GM12878 (cell line): ENCODE measurements around the gene PDZD7. TPM values are rescaled to one million over a fixed set of nuclear protein-coding genes. Genes with fewer than 3 reads are reported as not detected.

Experiments used
- ATAC-seq: fragments of 200-7000 bp; cut with Tn5 transposase; 3 replicates; pipeline ENCODE4 v1.9.1; 2020; ENCODE audit warnings: mild to moderate bottlenecking, moderate library complexity
- BruUV-seq: library from RNA; stranded (reverse); fragments of 400-500 nt; replicated peaks from 2 replicates; lab custom pipeline; 2021; lab: Mats Ljungman, UMichigan
- CTCF ChIA-PET: fragments of 300-600 bp; sonication (Branson Sonifier 250); formaldehyde crosslinking; extraction: SDS; loops from one replicate; lab custom pipeline; 2021; ENCODE audit warnings: inconsistent platforms; lab: Yijun Ruan, JAX
- POLR2A ChIA-PET: fragments of 350-600 bp; formaldehyde crosslinking; extraction: SDS; loops from one replicate; lab custom pipeline; 2021; ENCODE audit warnings: inconsistent platforms; lab: Charles Lee
- RAD21 ChIA-PET: fragments of 300-600 bp; sonication (Branson Sonifier 250); formaldehyde crosslinking; loops from one replicate; lab custom pipeline; 2023; ENCODE audit warnings: antibody characterized with exemption; ENCODE audit not compliant: unreplicated experiment; lab: Charles Lee
- SMC1A ChIA-PET: fragments of 300-600 bp; sonication (Branson Sonifier 250); formaldehyde crosslinking; loops from one replicate; lab custom pipeline; 2023; ENCODE audit not compliant: unreplicated experiment, uncharacterized antibody; lab: Charles Lee
- DNase-seq: peaks from one replicate; pipeline ENCODE4 v3.0.0-alpha.2; 2011; ENCODE audit warnings: low read depth, low spot score
- FAIRE-seq: peaks from 3 replicates; lab custom pipeline; 2011; peaks lifted over from hg19 to GRCh38; lab: Jason Lieb, UNC
- H2AFZ ChIP-seq: 2 replicates; pipeline ENCODE4 v1.6.0; 2011; ENCODE audit warnings: low read depth, low read length, control low read depth; ENCODE audit not compliant: control insufficient read depth
- H3K27ac ChIP-seq: 2 replicates; pipeline ENCODE4 v1.5.1; 2011; ENCODE audit warnings: control low read depth; ENCODE audit not compliant: control insufficient read depth, insufficient read depth
- H3K27me3 ChIP-seq, 2 experiments: replicated peaks in 1 of 2; 2 replicates each; pipeline versions ENCODE4 v1.6.0 to v1.6.1; 2011; ENCODE audit warnings: low read length in 1 of 2; ENCODE audit not compliant: control insufficient read depth in 2 of 2, insufficient read depth in 2 of 2
- H3K36me3 ChIP-seq, 2 experiments: 2 replicates each; pipeline ENCODE4 v1.5.1; 2011; ENCODE audit warnings: low read length in 1 of 2; ENCODE audit not compliant: control insufficient read depth in 2 of 2, insufficient read depth in 2 of 2
- H3K4me1 ChIP-seq: 2 replicates; pipeline ENCODE4 v1.6.1; 2011; ENCODE audit warnings: mild to moderate bottlenecking, low read length, moderate library complexity, mixed read lengths; ENCODE audit not compliant: control insufficient read depth, insufficient read depth
- H3K4me2 ChIP-seq: 2 replicates; pipeline ENCODE4 v1.6.0; 2011; ENCODE audit warnings: control low read depth; ENCODE audit not compliant: control insufficient read depth, insufficient read depth
- H3K4me3 ChIP-seq: fragments of 200-600 bp; sonication (generic); 2 replicates; pipeline ENCODE4 v1.5.1; 2016
- H3K79me2 ChIP-seq: 2 replicates; pipeline ENCODE4 v1.6.0; 2011; ENCODE audit warnings: low read length; ENCODE audit not compliant: control insufficient read depth, insufficient read depth
- H3K9ac ChIP-seq: 2 replicates; pipeline ENCODE4 v1.8.0; 2011; ENCODE audit warnings: low read length, control low read depth, mixed read lengths; ENCODE audit not compliant: control insufficient read depth, insufficient read depth
- H3K9me3 ChIP-seq: replicated peaks from 3 replicates; pipeline ENCODE4 v1.5.1; 2011; ENCODE audit warnings: mild to moderate bottlenecking, low read length; ENCODE audit not compliant: control insufficient read depth, insufficient read depth
- H4K20me1 ChIP-seq: 2 replicates; pipeline ENCODE4 v1.6.0; 2011; ENCODE audit not compliant: control insufficient read depth, insufficient read depth
- ATF3 ChIP-seq: IDR thresholded peaks from 2 replicates; pipeline ENCODE4 v1.6.1; 2011; ENCODE audit warnings: low read depth, mild to moderate bottlenecking, low read length, moderate library complexity, borderline replicate concordance; ENCODE audit errors: extremely low read depth
- BHLHE40 ChIP-seq, 2 experiments: fragments of 450-650 bp in 1 of 2; IDR thresholded peaks; 2 replicates each; pipeline ENCODE4 v1.6.1; 2011 to 2017; ENCODE audit warnings: low read depth in 2 of 2, borderline replicate concordance in 1 of 2, improper control_type of control experiment in 1 of 2, low read length in 1 of 2, mild to moderate bottlenecking in 1 of 2
- DPF2 ChIP-seq: fragments of 450-650 bp; IDR thresholded peaks from 2 replicates; pipeline ENCODE4 v1.6.1; 2017; ENCODE audit warnings: mild to moderate bottlenecking
- ELK1 ChIP-seq: IDR thresholded peaks from 2 replicates; pipeline ENCODE4 v1.6.1; 2012; ENCODE audit warnings: low read depth, low read length, improper control_type of control experiment
- LARP7 ChIP-seq: fragments of 450-650 bp; IDR thresholded peaks from 2 replicates; pipeline ENCODE4 v1.6.1; 2017; ENCODE audit warnings: mild to moderate bottlenecking
- MYC ChIP-seq: IDR thresholded peaks from 2 replicates; pipeline ENCODE4 v1.6.1; 2011; ENCODE audit warnings: mild to moderate bottlenecking, low read length, moderate library complexity, inconsistent platforms; ENCODE audit not compliant: insufficient read depth, insufficient replicate concordance, insufficient read length, severe bottlenecking
- POLR2A ChIP-seq: IDR thresholded peaks from 2 replicates; pipeline ENCODE4 v1.6.1; 2011; ENCODE audit warnings: low read depth, mild to moderate bottlenecking, low read length
- RAD51 ChIP-seq: fragments of 450-650 bp; IDR thresholded peaks from 2 replicates; pipeline ENCODE4 v1.6.1; 2016; ENCODE audit warnings: moderate library complexity, mild to moderate bottlenecking, inconsistent platforms
- RB1 ChIP-seq: fragments of 450-650 bp; formaldehyde crosslinking; IDR thresholded peaks from 2 replicates; pipeline ENCODE4 v1.6.1; 2017; ENCODE audit warnings: mild to moderate bottlenecking, borderline replicate concordance
- SIN3A ChIP-seq: IDR thresholded peaks from 2 replicates; pipeline ENCODE4 v1.6.1; 2012; ENCODE audit warnings: low read depth, low read length, improper control_type of control experiment
- SMARCA5 ChIP-seq: fragments of 450-650 bp; IDR thresholded peaks from 2 replicates; pipeline ENCODE4 v1.6.1; 2017; ENCODE audit warnings: mild to moderate bottlenecking
- USF1 ChIP-seq: IDR thresholded peaks from 2 replicates; pipeline ENCODE4 v1.6.1; 2011; ENCODE audit warnings: borderline replicate concordance, low read depth, mild to moderate bottlenecking, moderate library complexity, mixed read lengths, low read length; ENCODE audit not compliant: insufficient read depth; ENCODE audit errors: extremely low read length
- USF2 ChIP-seq: IDR thresholded peaks from 2 replicates; pipeline ENCODE4 v1.6.1; 2011; ENCODE audit warnings: low read depth, low read length, improper control_type of control experiment, borderline replicate concordance
- WRNIP1 ChIP-seq: IDR thresholded peaks from 2 replicates; pipeline ENCODE4 v1.6.1; 2011; ENCODE audit warnings: low read depth, low read length, improper control_type of control experiment, borderline replicate concordance
- YY1 ChIP-seq: IDR thresholded peaks from 2 replicates; pipeline ENCODE4 v1.6.1; 2011; ENCODE audit warnings: low read depth, mild to moderate bottlenecking, low read length
- ZNF207 ChIP-seq: fragments of 450-650 bp; IDR thresholded peaks from 2 replicates; pipeline ENCODE4 v1.6.1; 2014; ENCODE audit warnings: antibody characterized with exemption, mild to moderate bottlenecking, borderline replicate concordance
- WGBS: methylation state at CpG from one replicate; pipeline ENCODE4 v1.1.6; 2016; ENCODE audit warnings: low lambda C conversion rate; ENCODE audit not compliant: insufficient replicate concordance, insufficient coverage; ENCODE audit errors: missing lambda C conversion rate; 5-methylcytosine and 5-hydroxymethylcytosine counted together
- in situ Hi-C: fragments of 300-500 bp; cut with MboI; formaldehyde crosslinking; loops from 9 replicates; pipeline ENCODE4 v1.14.3; 2018; ENCODE audit warnings: mixed read lengths
- intact Hi-C: fragments of 100-400 bp; cut with micrococcal nuclease; formaldehyde crosslinking; loops from one replicate; pipeline ENCODE4 v1.14.2; 2022; ENCODE audit not compliant: unreplicated experiment
- polyA plus RNA-seq, 11 experiments: library from polyadenylated mRNA; depleted of rRNA in 4 of 11; unstranded in 6 of 11; stranded (reverse) in 5 of 11; fragments of >200 nt; fragmentation: Nextera tagmentation in 4 of 11; fragmentation: Illumina TruSeq in 1 of 11; extraction: Ambion mirVana in 4 of 11; extraction: Trizol in 1 of 11; gene quantifications; 1 replicate in 1 of 11; 2 replicates in 10 of 11; pipeline versions ENCODE4 v1.2.1 to v1.2.3, GENCODE V29; 2011 to 2016; ENCODE audit warnings: inconsistent platforms in 2 of 11, missing spikeins in 2 of 11, low read depth in 1 of 11
- total RNA-seq, 4 experiments: library from RNA; depleted of rRNA in 3 of 4; stranded (reverse); fragments of >200 nt in 3 of 4; fragmentation: Illumina TruSeq in 1 of 4; extraction: Trizol in 1 of 4; gene quantifications; 2 replicates each; pipeline versions ENCODE4 v1.2.1 to v1.2.3, GENCODE V29; 2013 to 2021

PDZD7 gene
- total and polyA plus RNA-seq, 10 of the 15 experiments (the other 5 are each of a cell fraction or from before 2014, with no cell fraction given): 0.01 to 0.20 (median 0.03) TPM; not detected in 7

GRCh38 chr10:100996678-100997359 lies 34.1 kb downstream of the PDZD7 start:
- Histone ChIP-seq H3K79me2 (peaks cover 10% of the 10 kb centered on the region), H3K4me2 (peak overlapping the region; percentile 99), H3K4me3 (peak overlapping the region; percentile 86), H4K20me1 (no peaks in the 10 kb centered on the region), H3K4me1 (peaks cover 13% of the 10 kb centered on the region), H3K9ac (peak overlapping the region; percentile 63), H3K27ac (peak overlapping the region; percentile 88), H3K27me3 (no peaks in the 10 kb centered on the region), H3K36me3 (peaks cover 0 to 5% of the 10 kb centered on the region in 2 experiments; a peak in 3 of 4 replicates), H2AFZ (peak overlapping the region; percentile 90), H3K9me3 (no peaks in the 10 kb centered on the region)
- BruUV-seq: no TSS peak
- in situ Hi-C loops (no loop called here), intact Hi-C loops (loop anchor here (5.0 kb wide), 1 partner anchor 85 kb away; the partner anchor contains the start of gene SLF2)
- POLR2A ChIA-PET: interaction anchor here (0.6 to 3.8 kb wide), 9 partner anchors 8 to 650 kb away, joined by 3 to 23 read pairs (median 4); partner anchors contain the start of genes KAZALD1, MRPL43, PDZD7 and SCD
- DNase-seq: no peak
- no peak for FAIRE-seq
- RAD21 ChIA-PET: interaction anchor here (1.0 to 2.0 kb wide), 3 partner anchors 19 to 34 kb away, joined by 3 to 11 read pairs (median 3); partner anchors contain the start of genes PDZD7 and SFXN3
- WGBS: 1% methylated on average over 39 of the region's 46 CpGs
- ATAC-seq: peak; percentile 46
- CTCF ChIA-PET: interaction anchor here (0.8 to 5.7 kb wide), 15 partner anchors 10 to 85 kb away, joined by 3 to 91 read pairs (median 7); partner anchors contain the start of genes MRPL43, PDZD7, SEMA4G and SFXN3
- SMC1A ChIA-PET: interaction anchor here (1.0 to 1.7 kb wide), 3 partner anchors 9 to 19 kb away, joined by 3 to 5 read pairs (median 4); partner anchors contain the start of genes MRPL43 and TWNK
- TF ChIP-seq POLR2A (peak; percentile 3; the same call in 1 of the 2 replicates), RAD51 (peak; percentile 95), WRNIP1 (no peak), ATF3 (0 out of 2 replicates have a peak, but pooled peaks have one; percentile 37), USF1 (peak; percentile 80), USF2 (peak; percentile 54), SMARCA5 (peak; percentile 69), SIN3A (peak; percentile 23; the same call in 1 of the 2 replicates), BHLHE40 (IDR thresholded peaks at IDR 0.05; ENCODE audit: borderline replicate concordance in 1 of 2, low read depth in 2 of 2, low read length in 1 of 2) (peak; percentile 68 to 93; a peak in 3 of 4 replicates), MYC (peak; percentile 38), ELK1 (no peak), LARP7 (peak; percentile 11), ZNF207 (no peak), DPF2 (peak; percentile 23; the same call in 1 of the 2 replicates), RB1 (no peak), YY1 (0 out of 2 replicates have a peak, but pooled peaks have one; percentile 12)
